K562 (cell line): Measurements from ENCODE around the gene MED29. TPM values are rescaled to one million over a fixed set of nuclear protein-coding genes. Genes with fewer than 3 reads are reported as not detected.

Experiments used
- BCL6 ChIP-seq: fragments of 250-450 bp; sonication (Bioruptor Pico); IDR thresholded peaks from 2 replicates; pipeline ENCODE4 v1.4.0; 2020
- BCOR ChIP-seq: fragments of 450-650 bp; IDR thresholded peaks from 2 replicates; pipeline ENCODE4 v1.6.1; 2016
- DEAF1 ChIP-seq: fragments of 450-650 bp; formaldehyde crosslinking; IDR thresholded peaks from 2 replicates; pipeline ENCODE4 v1.4.0; 2020; ENCODE audit warnings: mild to moderate bottlenecking, moderate library complexity
- ETV5 ChIP-seq: sonication (generic); formaldehyde crosslinking; IDR thresholded peaks from 2 replicates; pipeline ENCODE4 v1.4.0; 2020; ENCODE audit warnings: low read depth, mild to moderate bottlenecking, missing genetic modification reagents
- GATAD2B ChIP-seq: fragments of 450-650 bp; IDR thresholded peaks from 2 replicates; pipeline ENCODE4 v1.6.1; 2017; ENCODE audit warnings: mild to moderate bottlenecking, borderline replicate concordance
- IRF9 ChIP-seq: fragments of 450-650 bp; IDR thresholded peaks from 2 replicates; pipeline ENCODE4 v1.6.1; 2016; ENCODE audit warnings: missing biosample characterization, missing genetic modification characterization
- JUN ChIP-seq, 2 experiments: sonication (generic) in 1 of 2; formaldehyde crosslinking in 1 of 2; IDR thresholded peaks; 2 replicates each; pipeline versions ENCODE4 v1.6.1 to v1.8.0; 2012 to 2022; ENCODE audit warnings: borderline replicate concordance in 2 of 2, mild to moderate bottlenecking in 2 of 2, improper control_type of control experiment in 1 of 2, low read depth in 1 of 2, low read length in 1 of 2, missing genetic modification reagents in 1 of 2
- NCOA1 ChIP-seq: fragments of 450-650 bp; IDR thresholded peaks from 2 replicates; pipeline ENCODE4 v1.6.1; 2016; ENCODE audit warnings: low read depth
- NFYB ChIP-seq: IDR thresholded peaks from 2 replicates; pipeline ENCODE4 v1.6.1; 2011; ENCODE audit warnings: mild to moderate bottlenecking, moderate library complexity; ENCODE audit not compliant: insufficient read length; ENCODE audit errors: extremely low read depth
- NRF1 ChIP-seq, 2 experiments: fragments of 450-650 bp; IDR thresholded peaks in 1 of 2; conservative IDR thresholded peaks in 1 of 2; 2 replicates each; pipeline ENCODE4 v1.6.1; 2014; ENCODE audit warnings: mild to moderate bottlenecking in 2 of 2
- PCBP1 ChIP-seq: fragments of 200-400 bp; formaldehyde crosslinking; IDR thresholded peaks from 2 replicates; pipeline ENCODE4 v1.6.1; 2018; ENCODE audit warnings: mild to moderate bottlenecking, low read depth, low read length; ENCODE audit not compliant: poor library complexity, severe bottlenecking
- SIN3A ChIP-seq, 2 experiments: fragments of 150-350 bp in 1 of 2; IDR thresholded peaks; 2 replicates each; pipeline ENCODE4 v1.6.1; 2011 to 2016; ENCODE audit warnings: borderline replicate concordance in 2 of 2, low read depth in 2 of 2, low read length in 2 of 2, mild to moderate bottlenecking in 2 of 2, moderate library complexity in 2 of 2; ENCODE audit not compliant: control insufficient read depth in 1 of 2
- SMARCA5 ChIP-seq: fragments of 450-650 bp; IDR thresholded peaks from 2 replicates; pipeline ENCODE4 v1.6.1; 2016
- SREBF2 ChIP-seq: sonication (generic); formaldehyde crosslinking; IDR thresholded peaks from 2 replicates; pipeline ENCODE4 v1.4.0; 2020; ENCODE audit warnings: mild to moderate bottlenecking, missing genetic modification reagents
- SUPT5H ChIP-seq: fragments of 450-650 bp; IDR thresholded peaks from 2 replicates; pipeline ENCODE4 v1.6.1; 2016
- ZHX1 ChIP-seq: fragments of 150-350 bp; conservative IDR thresholded peaks from 2 replicates; pipeline ENCODE4 v1.6.1; 2014; ENCODE audit warnings: low read length
- ZKSCAN8 ChIP-seq: fragments of 200-800 bp; sonication (Bioruptor generic); IDR thresholded peaks from 2 replicates; pipeline ENCODE4 v1.6.1; 2016; ENCODE audit warnings: missing genetic modification characterization, missing compliant biosample characterization
- ZNF121 ChIP-seq: sonication (generic); formaldehyde crosslinking; conservative IDR thresholded peaks from 2 replicates; pipeline ENCODE4 v1.8.0; 2022; ENCODE audit warnings: missing genetic modification reagents
- ZNF24 ChIP-seq: fragments of 450-650 bp; IDR thresholded peaks from 2 replicates; pipeline ENCODE4 v1.6.1; 2016
- ZNF347 ChIP-seq: fragments of 450-650 bp; formaldehyde crosslinking; IDR thresholded peaks from 2 replicates; pipeline ENCODE4 v1.4.0; 2020; ENCODE audit warnings: low read depth, mild to moderate bottlenecking, moderate library complexity
- ZNF445 ChIP-seq: fragments of 250-450 bp; sonication (Bioruptor Pico); IDR thresholded peaks from 2 replicates; pipeline ENCODE4 v1.4.0; 2020; ENCODE audit warnings: low read depth, mild to moderate bottlenecking, moderate library complexity
- ZNF507 ChIP-seq: conservative IDR thresholded peaks from 2 replicates; pipeline ENCODE4 v1.6.1; 2017; ENCODE audit warnings: missing genetic modification characterization, missing compliant biosample characterization
- ZNF512 ChIP-seq: IDR thresholded peaks from 2 replicates; pipeline ENCODE4 v1.6.1; 2016; ENCODE audit warnings: missing genetic modification characterization, missing compliant biosample characterization
- polyA plus RNA-seq, 8 experiments: library from polyadenylated mRNA; depleted of rRNA in 4 of 8; stranded (reverse) in 5 of 8; unstranded in 3 of 8; fragments of >200 nt; fragmentation: Nextera tagmentation in 2 of 8; fragmentation: Illumina TruSeq in 1 of 8; extraction: Ambion mirVana in 2 of 8; extraction: Trizol in 1 of 8; gene quantifications; 2 replicates each; pipeline versions ENCODE4 v1.2.1 to v1.2.3, GENCODE V29; 2011 to 2014; ENCODE audit warnings: inconsistent platforms in 1 of 8, missing spikeins in 1 of 8
- total RNA-seq, 7 experiments: library from RNA; depleted of rRNA in 6 of 7; stranded (reverse); fragments of >200 nt in 6 of 7; fragmentation: Illumina TruSeq in 2 of 7; extraction: Trizol in 2 of 7; gene quantifications; 2 replicates each; pipeline versions ENCODE4 v1.2.1 to v1.2.3, GENCODE V29; 2011 to 2021; ENCODE audit warnings: low replicate concordance in 1 of 7

The MED29 gene
- total and polyA plus RNA-seq, 9 of the 15 experiments (the other 6 are each of a cell fraction or from before 2014, with no cell fraction given), result 1.8 to 22.6 (median 12.4) TPM

GRCh38 chr19:39413911-39414608 is 22.9 kb downstream of the MED29 start (continued):
- peak; percentile 83 for TF ChIP-seq BCOR
- TF ChIP-seq ZNF121 (CRISPR knock-in tag), result no peak
- TF ChIP-seq GATAD2B, result no peak
- TF ChIP-seq ETV5, result 0 out of 2 replicates have a peak, but pooled peaks have one; percentile 18
- no peak for TF ChIP-seq PCBP1
- TF ChIP-seq SREBF2 (CRISPR knock-in tag), result no peak
- no peak for TF ChIP-seq JUN (IDR thresholded peaks at IDR 0.05; ENCODE audit: borderline replicate concordance, low read depth, low read length)
- TF ChIP-seq JUN (CRISPR knock-in tag; IDR thresholded peaks at IDR 0.05; ENCODE audit: borderline replicate concordance), result no peak
- TF ChIP-seq BCL6 (CRISPR knock-in tag), result no peak
- TF ChIP-seq IRF9 (tag), result no peak
- TF ChIP-seq NFYB, result no peak
- TF ChIP-seq ZNF507 (tag), result no peak
- no peak for TF ChIP-seq NCOA1
- TF ChIP-seq DEAF1 (CRISPR knock-in tag), result no peak
- TF ChIP-seq ZHX1, result no peak
- TF ChIP-seq SMARCA5, result peak; percentile 79; the same call in 1 of the 2 replicates
- TF ChIP-seq ZNF347 (CRISPR knock-in tag), result no peak
- no peak for TF ChIP-seq ZNF24
- no peak for TF ChIP-seq NRF1 (conservative IDR thresholded peaks at IDR 0.05 in 1 of 2, IDR thresholded peaks at IDR 0.05 in 1 of 2)
- TF ChIP-seq ZNF512 (tag), result no peak
- TF ChIP-seq ZNF445, result no peak
- TF ChIP-seq ZKSCAN8, result no peak
- TF ChIP-seq SIN3A (IDR thresholded peaks at IDR 0.05; ENCODE audit: borderline replicate concordance in 2 of 2, control insufficient read depth in 1 of 2, low read depth in 2 of 2, low read length in 2 of 2), result no peak
- 0 out of 2 replicates have a peak, but pooled peaks have one; percentile 26 for TF ChIP-seq SUPT5H
